Fibroblast of skin of right quadriceps (primary cell): ENCODE results near the gene HOXB4.

Experiments used
- DNase-seq: peaks from one replicate; pipeline ENCODE4 v3.0.0-alpha.2; 2013

HOXB4 gene

GRCh38 chr17:48526608-48527546 lies 51.3 kb downstream of the HOXB4 start:
- DNase-seq, result no peak
